Neuronal stem cell (in vitro differentiated cells): Measurements from ENCODE around the gene MIOX.
A peak's percentile ranks its signal among the peaks of the same experiment; 100 is the strongest.

ENCODE experiments used
- DNase-seq: peaks from one replicate; pipeline ENCODE4 v3.0.0-alpha.2; 2013; ENCODE audit warnings: low spot score
- H2AFZ ChIP-seq: one replicate; pipeline ENCODE4 v1.6.1; 2013; ENCODE audit warnings: mild to moderate bottlenecking, low read length, inconsistent platforms
- H2AK5ac ChIP-seq: 2 replicates; pipeline ENCODE4 v1.6.1; 2013; ENCODE audit warnings: low read depth, mild to moderate bottlenecking, inconsistent platforms, low read length, moderate library complexity, mixed read lengths
- H2BK120ac ChIP-seq: 2 replicates; pipeline ENCODE4 v1.6.1; 2013; ENCODE audit warnings: low read depth, mild to moderate bottlenecking, inconsistent platforms, low read length, moderate library complexity, mixed read lengths
- H2BK12ac ChIP-seq: one replicate; pipeline ENCODE4 v1.6.1; 2013; ENCODE audit warnings: low read length, inconsistent platforms
- H2BK15ac ChIP-seq: 2 replicates; pipeline ENCODE4 v1.6.1; 2013; ENCODE audit warnings: mild to moderate bottlenecking, low read length, inconsistent platforms, mixed read lengths
- H2BK5ac ChIP-seq: one replicate; pipeline ENCODE4 v1.6.1; 2013; ENCODE audit warnings: inconsistent platforms, mild to moderate bottlenecking, low read length, moderate library complexity
- H3K14ac ChIP-seq: one replicate; pipeline ENCODE4 v1.6.1; 2013; ENCODE audit warnings: low read length, inconsistent platforms
- H3K18ac ChIP-seq: 2 replicates; pipeline ENCODE4 v1.6.1; 2013; ENCODE audit warnings: low read length, inconsistent platforms
- H3K23ac ChIP-seq: 2 replicates; pipeline ENCODE4 v1.6.1; 2013; ENCODE audit warnings: low read depth, mild to moderate bottlenecking, mixed read lengths, low read length, inconsistent platforms; ENCODE audit not compliant: poor library complexity
- H3K27ac ChIP-seq: replicated peaks from 3 replicates; pipeline ENCODE4 v1.5.1; 2013; ENCODE audit warnings: low read length, inconsistent platforms
- H3K27me3 ChIP-seq, 3 experiments: 2 replicates each; pipeline ENCODE4 v1.6.1; 2013; ENCODE audit warnings: low read length in 3 of 3, mild to moderate bottlenecking in 2 of 3, inconsistent platforms in 1 of 3, low read depth in 1 of 3, mixed read lengths in 1 of 3, moderate library complexity in 1 of 3; ENCODE audit not compliant: control insufficient read depth in 3 of 3, insufficient read depth in 3 of 3
- H3K36me3 ChIP-seq, 2 donors: replicated peaks in 1 of 2; 2 replicates each; pipeline ENCODE4 v1.6.1; 2013; ENCODE audit warnings: low read length in 2 of 2; ENCODE audit not compliant: control insufficient read depth in 2 of 2, insufficient read depth in 2 of 2
- H3K4ac ChIP-seq: 2 replicates; pipeline ENCODE4 v1.6.1; 2013; ENCODE audit warnings: inconsistent platforms, mild to moderate bottlenecking, low read length, moderate library complexity
- H3K4me1 ChIP-seq, 2 donors: 1 replicate in 1 of 2; 2 replicates in 1 of 2; pipeline ENCODE4 v1.6.1; 2013; ENCODE audit warnings: low read length in 2 of 2, low read depth in 1 of 2; ENCODE audit not compliant: control insufficient read depth in 2 of 2, insufficient read depth in 1 of 2
- H3K4me2 ChIP-seq: one replicate; pipeline ENCODE4 v1.6.1; 2013; ENCODE audit warnings: mild to moderate bottlenecking, low read length, inconsistent platforms; ENCODE audit not compliant: insufficient read depth, poor library complexity, severe bottlenecking
- H3K4me3 ChIP-seq, 2 donors: 2 replicates each; pipeline ENCODE4 v1.5.1; 2013; ENCODE audit warnings: low read length in 2 of 2, mild to moderate bottlenecking in 2 of 2, inconsistent platforms in 1 of 2, moderate library complexity in 1 of 2
- H3K79me1 ChIP-seq: one replicate; pipeline ENCODE4 v1.6.1; 2013; ENCODE audit warnings: low read depth, mild to moderate bottlenecking, inconsistent platforms, low read length, moderate library complexity
- H3K9ac ChIP-seq: one replicate; pipeline ENCODE4 v1.6.1; 2013; ENCODE audit warnings: mild to moderate bottlenecking, low read depth, low read length, inconsistent platforms; ENCODE audit not compliant: poor library complexity
- H3K9me3 ChIP-seq, 2 donors: replicated peaks in 1 of 2; 2 replicates each; pipeline versions ENCODE3 to v1.6.1; 2013; ENCODE audit warnings: low read length in 2 of 2, mild to moderate bottlenecking in 2 of 2, inconsistent platforms in 1 of 2, low read depth in 1 of 2, mixed read lengths in 1 of 2, moderate library complexity in 1 of 2; ENCODE audit not compliant: control insufficient read depth in 2 of 2, insufficient read depth in 1 of 2
- H4K8ac ChIP-seq: one replicate; pipeline ENCODE4 v1.6.1; 2013; ENCODE audit warnings: low read depth, mild to moderate bottlenecking, inconsistent platforms, low read length, moderate library complexity
- H4K91ac ChIP-seq: one replicate; pipeline ENCODE4 v1.6.1; 2013; ENCODE audit warnings: low read length, low read depth, mild to moderate bottlenecking, inconsistent platforms; ENCODE audit not compliant: poor library complexity
- WGBS, 2 donors: extraction: QIAGEN DNeasy Blood & Tissue Kit; methylation state at CpG; one replicate each; pipeline ENCODE4 v1.1.7; 2013; ENCODE audit warnings: missing lambda C conversion rate in 2 of 2, mixed read lengths in 1 of 2; ENCODE audit not compliant: insufficient read length in 2 of 2, insufficient replicate concordance in 1 of 2; ENCODE audit errors: extremely low coverage in 2 of 2; 5-methylcytosine and 5-hydroxymethylcytosine counted together

MIOX gene

GRCh38 chr22:50507991-50508884, 21.6 kb downstream of the MIOX start, which contains the start of gene NCAPH2:
TSS of gene NCAPH2 (plus strand) at chr22:50508224. CDS start at chr22:50508338, 114 bp downstream.
- WGBS, 2 donors, result no CpG with 5 or more reads among the region's 76 CpGs
- peak; percentile 98 for DNase-seq

DNA sequence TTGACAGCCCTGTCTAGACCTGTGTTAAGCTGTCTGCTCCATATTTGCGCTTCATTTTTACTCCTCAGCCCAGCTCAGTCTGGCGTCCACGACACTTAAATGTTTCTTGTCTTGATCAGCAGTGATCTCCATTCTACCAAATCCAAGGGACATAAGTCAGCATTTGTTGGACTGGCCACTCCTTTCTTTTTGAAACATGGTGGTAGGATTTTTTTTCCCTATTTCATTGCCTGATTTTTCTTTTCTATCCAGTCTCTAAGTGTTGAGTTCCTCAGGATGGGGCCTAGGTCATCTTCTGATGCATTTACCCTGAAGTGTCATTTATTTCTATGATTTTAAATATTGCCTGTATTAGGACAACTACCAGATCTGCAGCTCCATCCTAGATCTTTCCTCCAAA, 22.2 kb downstream of the MIOX start:
- Histone ChIP-seq H3K4me2 (peak overlapping the region; percentile 63), H4K8ac (no peak overlapping the region), H3K9ac (no peak overlapping the region), H4K91ac (no peak overlapping the region), H3K36me3 (peaks cover 16 to 39% of the 10 kb centered on the region in 2 donors), H3K79me1 (peaks cover 26% of the 10 kb centered on the region), H2AFZ (no peak overlapping the region), H3K14ac (no peak overlapping the region), H3K4ac (no peak overlapping the region), H3K27ac (no peak overlapping the region), H3K18ac (no peak overlapping the region), H3K9me3 (no peaks in the 10 kb centered on the region), H3K27me3 (peaks cover 0 to 2% (median 0%) of the 10 kb centered on the region in 3 experiments), H3K4me3 (peak overlapping the region; percentile 94 to 98), H2BK120ac (no peak overlapping the region), H3K4me1 (peaks cover 9 to 12% of the 10 kb centered on the region in 2 donors), H2BK15ac (no peak overlapping the region), H2AK5ac (no peak overlapping the region), H2BK5ac (no peak overlapping the region), H3K23ac (no peak overlapping the region), H2BK12ac (no peak overlapping the region)
- DNase-seq, result no peak
- WGBS, 2 donors, result no CpG with 5 or more reads among the region's 3 CpGs

More at GRCh38 chr22:50507991-50508884, 21.6 kb downstream of the MIOX start, which contains the start of gene NCAPH2:
- Histone ChIP-seq H3K23ac (peak within 1 kb of the TSS; percentile 98), H2BK5ac (peak within 1 kb of the TSS; percentile 75), H3K14ac (peak within 1 kb of the TSS; percentile 99), H2AK5ac (peak within 1 kb of the TSS; percentile 71), H3K79me1 (peaks cover 25% of the 10 kb centered on the region), H3K4me3 (peak within 1 kb of the TSS; percentile 97 to 98), H3K4ac (peak within 1 kb of the TSS; percentile 93), H2BK15ac (peak within 1 kb of the TSS; percentile 3), H4K8ac (peak within 1 kb of the TSS; percentile 48), H3K27me3 (peaks cover 0 to 2% (median 0%) of the 10 kb centered on the region in 3 experiments), H3K4me2 (peak within 1 kb of the TSS; percentile 77), H3K9me3 (no peaks in the 10 kb centered on the region), H3K9ac (peak within 1 kb of the TSS; percentile 100), H4K91ac (no peak within 1 kb of the TSS), H3K18ac (peak within 1 kb of the TSS; percentile 100), H3K4me1 (peaks cover 9 to 12% of the 10 kb centered on the region in 2 donors), H2AFZ (peak within 1 kb of the TSS; percentile 99), H2BK12ac (peak within 1 kb of the TSS; percentile 94), H3K36me3 (peaks cover 16 to 44% of the 10 kb centered on the region in 2 donors), H2BK120ac (no peak within 1 kb of the TSS), H3K27ac (peak within 1 kb of the TSS; percentile 69)

GRCh38 chr22:50513175-50513574, 26.5 kb downstream of the MIOX start:
- Histone ChIP-seq H2BK120ac (no peak overlapping the region), H3K79me1 (peaks cover 32% of the 10 kb centered on the region), H3K27me3 (peaks cover 0 to 2% (median 0%) of the 10 kb centered on the region in 3 experiments), H3K4me1 (peaks cover 4 to 6% of the 10 kb centered on the region in 2 donors), H2BK12ac (no peak overlapping the region), H4K91ac (no peak overlapping the region), H3K27ac (no peak overlapping the region), H3K9me3 (no peaks in the 10 kb centered on the region), H3K4me3 (no peak overlapping the region), H2AK5ac (no peak overlapping the region), H3K18ac (no peak overlapping the region), H2BK15ac (no peak overlapping the region), H3K23ac (no peak overlapping the region), H4K8ac (no peak overlapping the region), H3K4ac (no peak overlapping the region), H3K4me2 (no peak overlapping the region), H3K14ac (no peak overlapping the region), H3K9ac (peak overlapping the region; percentile 61), H2AFZ (no peak overlapping the region), H2BK5ac (no peak overlapping the region), H3K36me3 (peaks cover 28 to 58% of the 10 kb centered on the region in 2 donors)
- no peak for DNase-seq
- no CpG with 5 or more reads among the region's 15 CpGs for WGBS, 2 donors

GRCh38 chr22:50516068-50516467, 29.4 kb downstream of the MIOX start:
- peaks cover 42 to 72% of the 10 kb centered on the region in 2 donors for H3K36me3 ChIP-seq
- H3K14ac ChIP-seq, result no peak overlapping the region
- H2BK12ac ChIP-seq, result no peak overlapping the region
- H4K8ac ChIP-seq, result no peak overlapping the region
- no peak overlapping the region for H3K18ac ChIP-seq
- H3K27ac ChIP-seq, result no peak overlapping the region
- WGBS, 2 donors, result no CpG with 5 or more reads among the region's 8 CpGs
- no peak overlapping the region for H2BK15ac ChIP-seq
- H2AK5ac ChIP-seq, result no peak overlapping the region
- H3K4ac ChIP-seq, result no peak overlapping the region
- H3K4me2 ChIP-seq, result no peak overlapping the region
- no peak overlapping the region for H3K23ac ChIP-seq
- H2BK120ac ChIP-seq, result no peak overlapping the region
- no peaks in the 10 kb centered on the region for H3K9me3 ChIP-seq
- peaks cover 29% of the 10 kb centered on the region for H3K79me1 ChIP-seq
- H4K91ac ChIP-seq, result no peak overlapping the region
- no peak overlapping the region for H2AFZ ChIP-seq
- no peak for DNase-seq
- no peak overlapping the region for H2BK5ac ChIP-seq
- H3K4me3 ChIP-seq, result no peak overlapping the region
- no peak overlapping the region for H3K9ac ChIP-seq
- H3K4me1 ChIP-seq, result no peaks in the 10 kb centered on the region
- H3K27me3 ChIP-seq, result peaks cover 0 to 2% (median 0%) of the 10 kb centered on the region in 3 experiments
